Superior temporal gyrus (tissue), 1 donor: ENCODE data around the gene RTKN.
A peak's percentile ranks its signal among the peaks of the same experiment; 100 is the strongest.
"Not testable (repeated sequence)": the region's sequence is repeated elsewhere in the genome, so short reads cannot be mapped to it uniquely, and the experiment has no call there.

Experiments used
- DNase-seq: peaks from one replicate; pipeline ENCODE4 v3.0.0-alpha.2; 2016; ENCODE audit errors: extremely low spot score

The RTKN gene

GRCh38 chr2:74439373-74439772 is 2.4 kb downstream of the RTKN start:
- DNase-seq = no peak

GRCh38 chr2:74438248-74438647 is 3.5 kb downstream of the RTKN start:
- no peak for DNase-seq

- no peak for DNase-seq
These were observed 4.7 kb downstream of the RTKN start for GRCh38 chr2:74436848-74437695.

DNA sequence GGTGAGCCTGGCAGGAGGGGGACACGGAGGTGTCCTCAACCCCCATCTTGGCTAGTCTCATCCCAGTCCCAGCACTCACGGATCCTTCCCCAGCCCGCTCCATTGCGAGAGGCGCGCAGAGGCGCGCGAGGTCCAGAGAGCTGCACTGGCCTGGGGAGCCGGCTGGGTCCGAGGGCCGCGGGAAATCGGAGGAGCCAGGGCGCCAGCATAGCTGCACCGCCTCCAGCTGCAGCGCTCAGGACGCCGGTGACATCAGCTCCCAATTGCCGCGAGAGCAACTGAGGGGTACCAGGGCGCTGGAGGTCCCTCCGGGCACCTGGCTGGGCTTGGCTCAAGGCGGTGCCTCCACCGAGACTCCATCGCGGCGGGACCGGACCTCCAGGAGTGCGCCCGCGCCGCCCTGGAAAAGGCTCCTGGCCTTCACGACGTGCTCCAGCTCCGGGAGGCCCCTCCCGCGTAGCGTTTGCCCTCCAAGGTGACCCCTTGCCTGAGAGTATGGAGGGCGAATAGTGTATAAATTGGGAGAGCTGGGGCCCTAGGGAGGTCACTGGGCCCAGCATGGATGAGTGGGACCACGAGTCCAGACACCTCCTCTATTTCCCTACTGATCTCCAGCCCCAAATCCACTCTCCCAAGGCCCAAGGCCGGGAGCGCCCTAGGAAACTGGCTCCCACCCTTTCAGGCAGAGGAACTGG is 5.5 kb downstream of the RTKN start:
- no peak for DNase-seq

DNA sequence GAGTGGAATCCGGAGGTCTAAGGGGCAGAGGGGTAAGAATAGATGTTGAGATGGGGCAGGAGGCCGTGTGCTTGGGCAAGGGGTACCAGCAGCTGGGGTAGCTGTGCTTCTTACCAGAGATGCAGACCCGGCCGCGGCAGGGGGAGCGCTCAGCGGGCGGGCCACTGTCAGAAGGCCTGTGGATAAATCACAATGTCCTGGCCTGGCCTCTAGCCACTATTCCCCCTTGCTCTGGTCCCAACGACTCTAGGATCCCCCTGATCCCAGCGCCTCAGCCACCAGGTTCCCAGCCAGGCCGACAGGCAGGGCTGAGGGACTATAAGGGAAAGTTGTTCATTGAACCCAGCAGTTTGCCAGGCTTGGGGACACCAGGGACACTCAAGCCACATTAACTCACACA is 11.2 kb downstream of the RTKN start:
- no peak for DNase-seq

DNA sequence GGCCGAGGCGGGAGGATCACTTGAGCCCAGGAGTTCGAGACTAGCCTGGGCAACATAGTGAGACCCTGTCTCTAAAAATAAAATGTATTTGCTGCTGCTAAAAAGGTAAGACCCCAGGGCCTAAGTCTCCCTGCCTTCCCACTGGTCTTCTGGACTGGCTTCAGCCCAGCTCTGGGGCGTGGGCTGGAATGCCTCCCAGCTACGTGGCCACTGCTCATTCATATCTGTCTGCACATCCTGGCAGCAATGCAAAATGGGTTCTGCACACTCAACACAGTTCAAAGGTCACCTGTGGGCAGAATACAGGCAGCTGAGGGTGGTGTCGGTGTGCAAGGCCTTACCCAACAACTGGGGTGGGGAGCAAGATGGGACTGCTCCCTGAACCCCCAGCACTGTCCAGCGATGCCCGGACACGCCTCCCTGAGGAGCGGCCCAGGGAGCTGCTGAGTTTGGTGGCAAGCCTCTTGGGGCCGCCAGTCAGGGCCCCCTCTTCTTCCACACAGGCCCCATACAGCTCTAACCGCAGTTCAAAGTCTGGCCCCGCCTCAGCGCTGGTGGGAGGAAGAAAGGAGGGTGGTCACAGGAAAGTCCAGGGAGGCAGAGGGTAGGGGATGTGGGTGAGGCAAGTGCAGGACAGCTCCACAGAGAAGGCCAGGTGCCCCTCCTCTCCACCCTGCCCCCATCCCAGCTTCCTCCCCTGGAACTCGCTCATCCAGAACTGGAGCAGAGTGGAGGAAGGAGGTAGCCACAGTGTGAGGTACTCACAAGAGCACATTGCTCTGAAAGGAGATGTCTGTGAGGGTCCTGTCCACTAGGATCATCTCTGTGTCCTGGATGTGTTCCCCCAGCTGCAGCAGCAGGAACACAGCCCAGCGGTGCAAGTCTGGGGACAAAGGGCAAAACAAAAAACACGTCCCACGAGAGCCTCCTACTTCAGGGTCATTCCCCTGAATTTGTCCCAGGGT is 12.0 kb downstream of the RTKN start:
- DNase-seq = no peak

- no peak for DNase-seq
These were observed 13.1 kb downstream of the RTKN start for GRCh38 chr2:74428675-74429074.

GRCh38 chr2:74427551-74427950 is 14.2 kb downstream of the RTKN start:
- no peak for DNase-seq

DNA sequence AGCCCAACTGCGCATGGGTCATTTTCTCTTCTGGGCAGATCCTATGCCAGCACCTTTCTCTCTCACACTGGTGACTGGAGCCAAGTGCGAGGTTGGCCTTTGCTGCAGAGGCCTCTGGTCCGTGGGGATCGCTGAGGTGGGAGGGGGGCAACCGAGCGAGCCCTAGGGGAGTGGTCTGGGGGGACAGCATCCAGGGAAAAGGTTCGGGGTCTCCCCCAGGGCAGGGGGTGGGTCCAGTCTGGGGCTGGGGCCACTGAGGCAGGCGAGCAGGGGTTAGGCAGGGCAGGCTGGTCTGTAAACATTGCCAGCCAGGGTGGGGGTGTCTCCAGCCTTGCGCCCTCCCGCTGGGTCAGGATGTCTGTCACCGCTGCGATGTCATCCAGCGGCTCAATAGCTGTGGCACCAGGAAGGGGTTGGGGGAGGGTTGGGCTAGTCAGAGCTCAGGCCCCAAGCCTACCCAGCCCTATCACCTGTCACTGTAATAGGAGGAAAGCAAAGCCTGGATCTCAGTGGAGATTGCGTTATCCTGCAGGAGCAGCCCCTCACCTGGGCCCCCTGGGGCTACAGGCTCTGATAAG is 15.5 kb downstream of the RTKN start:
- no peak for DNase-seq

DNA sequence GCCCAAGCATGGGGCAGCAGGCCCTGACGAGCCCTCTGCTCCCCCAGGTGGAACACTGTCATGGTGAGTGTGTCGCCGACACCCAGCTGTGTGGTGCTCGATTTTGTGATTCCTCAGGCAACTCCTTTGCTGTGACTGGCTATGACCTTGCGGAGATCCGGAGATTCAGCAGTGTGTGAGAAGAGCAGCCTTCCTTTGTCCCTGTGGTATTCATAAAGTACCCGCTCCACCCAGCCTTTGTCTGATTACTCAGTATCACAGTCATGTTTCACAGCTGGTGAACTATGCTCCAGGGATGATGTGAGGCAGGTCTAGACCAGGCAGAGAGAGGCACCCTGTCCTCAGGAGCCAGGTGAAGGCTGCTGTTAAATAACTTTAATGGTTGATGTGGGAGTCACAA is 16.2 kb downstream of the RTKN start:
- no peak for DNase-seq

- no peak for DNase-seq
These were observed 16.7 kb downstream of the RTKN start for GRCh38 chr2:74424995-74425406.

- no peak for DNase-seq
These were observed 17.4 kb downstream of the RTKN start for GRCh38 chr2:74424139-74424992.

- DNase-seq = no peak
These were observed 18.3 kb downstream of the RTKN start for GRCh38 chr2:74423231-74424095.

GRCh38 chr2:74421221-74421870 is 20.4 kb downstream of the RTKN start, which contains the start of the genes C2orf81 and WDR54:
Gene C2orf81, minus strand, starts transcription at chr2:74421619. Its CDS starts 59 bp downstream, at chr2:74421560.
Gene WDR54, plus strand, starts transcription at chr2:74421730. Its CDS starts 424 bp downstream, at chr2:74422154.
- peak; percentile 79 for DNase-seq

DNA sequence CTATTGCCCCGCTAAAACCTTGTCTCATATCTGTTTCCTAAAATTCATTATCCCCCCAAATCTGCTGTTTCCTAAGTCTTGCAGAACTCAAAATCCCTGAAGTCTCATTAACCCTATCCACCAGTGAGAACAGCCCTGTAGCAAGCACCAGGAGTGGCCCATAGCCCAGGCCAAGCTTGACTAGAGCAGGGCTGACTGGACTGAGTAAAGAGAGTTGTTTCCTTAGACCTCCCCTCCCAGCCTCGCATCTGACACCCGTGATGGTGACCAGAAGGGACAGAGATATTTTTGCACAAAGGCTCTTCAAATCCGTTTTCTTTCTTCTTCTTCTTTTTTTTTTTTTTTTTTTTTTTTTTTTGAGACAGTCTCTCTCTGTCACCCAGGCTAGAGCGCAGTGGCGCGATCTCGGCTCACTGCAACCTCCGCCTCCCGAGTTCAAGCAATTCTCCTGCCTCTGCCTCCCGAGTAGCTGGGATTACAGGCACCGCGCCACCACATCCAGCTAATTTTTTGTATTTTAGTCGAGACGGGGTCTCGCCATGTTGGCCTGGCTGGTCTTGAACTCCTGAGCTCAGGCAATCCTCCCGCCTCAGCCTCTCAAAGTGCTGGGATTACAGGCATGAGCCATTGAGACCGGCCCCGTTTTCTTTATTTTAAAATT is 21.2 kb downstream of the RTKN start:
- not testable (repeated sequence) for DNase-seq

- DNase-seq = no peak
These were observed 21.7 kb downstream of the RTKN start for GRCh38 chr2:74420006-74420405.

GRCh38 chr2:74419345-74419744 is 22.4 kb downstream of the RTKN start:
- DNase-seq = no peak

DNA sequence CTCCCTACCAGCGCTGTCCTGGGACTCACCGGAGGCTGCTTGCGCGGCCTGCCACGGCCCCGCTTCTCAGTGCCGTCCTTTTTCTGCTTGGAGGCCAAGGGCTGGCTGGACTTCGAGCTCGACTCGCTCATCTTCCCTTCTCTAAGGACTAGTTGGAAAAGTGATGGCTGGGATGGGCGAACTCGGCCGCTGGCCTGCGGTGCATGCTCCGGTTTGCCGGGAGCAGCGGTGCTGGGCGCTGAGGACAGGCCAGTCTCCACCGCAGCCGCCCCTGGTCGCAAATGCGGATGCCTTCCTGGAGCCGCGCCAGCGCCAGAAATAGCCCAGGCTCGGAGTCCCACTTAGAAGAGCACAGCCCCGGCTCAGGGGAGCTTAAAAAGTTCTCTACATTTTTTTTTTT is 23.4 kb downstream of the RTKN start:
- no peak for DNase-seq
